Heart right ventricle (tissue), 16 donors: ENCODE data around the gene TLE2. TPM values are rescaled to one million over a fixed set of nuclear protein-coding genes. Genes with fewer than 3 reads are reported as not detected.
A peak's percentile ranks its signal among the peaks of the same experiment; 100 is the strongest.

ENCODE experiments used
- ATAC-seq, 8 donors: fragments of 200-7000 bp; cut with Tn5 transposase; one replicate each; pipeline ENCODE4 v1.9.1; 2020; ENCODE audit warnings: mild to moderate bottlenecking in 8 of 8, moderate library complexity in 8 of 8, moderate number of reproducible peaks in 1 of 8
- DNase-seq, 2 donors: peaks; one replicate each; pipeline ENCODE4 v3.0.0-alpha.2; 2020
- H3K27ac ChIP-seq, 10 donors: fragments of 200-600 bp; sonication (generic) in 2 of 10; one replicate each; pipeline versions ENCODE4 v1.5.0 to v1.8.0; 2020 to 2022; ENCODE audit warnings: mild to moderate bottlenecking in 3 of 10
- H3K27me3 ChIP-seq, 7 donors: fragments of 200-600 bp; one replicate each; pipeline ENCODE4 v1.8.0; 2021 to 2022; ENCODE audit warnings: mild to moderate bottlenecking in 2 of 7
- H3K36me3 ChIP-seq, 9 donors: fragments of 200-600 bp; sonication (generic) in 1 of 9; one replicate each; pipeline versions ENCODE4 v1.5.0 to v1.8.0; 2020 to 2022; ENCODE audit warnings: mild to moderate bottlenecking in 2 of 9
- H3K4me1 ChIP-seq, 9 donors: fragments of 200-600 bp; sonication (generic) in 1 of 9; one replicate each; pipeline versions ENCODE4 v1.5.0 to v1.8.0; 2020 to 2022; ENCODE audit warnings: mild to moderate bottlenecking in 4 of 9
- H3K4me3 ChIP-seq, 10 donors: fragments of 200-600 bp; sonication (generic) in 2 of 10; one replicate each; pipeline versions ENCODE4 v1.5.0 to v1.8.0; 2020 to 2022; ENCODE audit warnings: mild to moderate bottlenecking in 7 of 10, moderate library complexity in 2 of 10
- H3K9me3 ChIP-seq, 11 donors: fragments of 200-600 bp in 10 of 11; sonication (generic) in 2 of 11; one replicate each; pipeline versions ENCODE4 v1.5.0 to v1.8.0; 2013 to 2022; ENCODE audit warnings: mild to moderate bottlenecking in 2 of 11, control low read depth in 1 of 11, moderate library complexity in 1 of 11
- whole genome bisulfite sequencing, 2 donors: extraction: QIAGEN DNeasy Blood & Tissue Kit; methylation state at CpG; one replicate each; pipeline ENCODE4 v1.1.7; 2013; ENCODE audit warnings: inconsistent platforms in 1 of 2; 5-methylcytosine and 5-hydroxymethylcytosine counted together
- intact Hi-C, 10 donors: fragments of 100-400 bp; cut with DNase I; formaldehyde crosslinking; loops; one replicate each; pipeline versions ENCODE4 v1.11.1 to v1.14.2; 2022
- polyA plus RNA-seq, 2 donors: library from polyadenylated mRNA; stranded (reverse); fragments of 200-250 nt; gene quantifications; one replicate each; pipeline ENCODE4 v1.2.3, GENCODE V29; 2013
- total RNA-seq, 10 donors: library from RNA; stranded (reverse); fragmentation: NEBNext Ultra II Directional in 3 of 10; extraction: Animal tissue kit (Norgen Biotek cat#: 25700) in 3 of 10; gene quantifications; one replicate each; pipeline versions ENCODE4 v1.2.1 to v1.2.4, GENCODE V29; 2021 to 2023
- TF ChIP-seq, protein P1 (sequence below), 9 donors: fragments of 200-600 bp; sonication (generic) in 2 of 9; IDR thresholded peaks; one replicate each; pipeline versions ENCODE4 v1.5.0 to v1.8.0; 2021 to 2022; ENCODE audit warnings: antibody characterized with exemption in 9 of 9, mild to moderate bottlenecking in 5 of 9, moderate library complexity in 1 of 9
- donor health status: Arrhythmogenic right ventricular cardiomyopathy.
- donor health status: ischemic (EF 13 %, LVEDD 7.1; RV severe dilation, severe dysfunction).
- donor health status: healthy with polysubstance abuse.
- donor health status: DM: no; HTN: yes; CAD: no.
- donor health status: DM: no; HTN: no; CAD: no.
- donor health status: ischemic (EF 25% LVEDD 6.9; RV normal size, moderate dysfunction).
- donor health status: ischemic (EF 25% LVEDD 5.7; RV mildly dilated, moderate dysfunction).
- donor health status: healthy.
- donor health status: DM: yes; HTN: yes; CAD: no.
- donor health status: Ischemic cardiomyopathy.
- donor health status: ischemic (EF 35%, LVEDD 5.7; RV mildly dilated, moderate dysfunction).
- donor health status: nonischemic (EF 11% LVEDD 7.7; RV severe dilation, severe dysfunction).
- donor health status: DM: yes; HTN: yes; CAD: no.
- donor health status: PGD.
- donor health status: ischemic (EF 29% LVEDD 5.4; RV normal size, mild dysfunction).
- donor health status: nonischemic (EF 23%, LVEDD 6.1; RV moderate dilation, normal function).

The TLE2 gene
- total and polyA plus RNA-seq, 12 donors, result 28.2 to 64.5 (median 39.9) TPM

DNA sequence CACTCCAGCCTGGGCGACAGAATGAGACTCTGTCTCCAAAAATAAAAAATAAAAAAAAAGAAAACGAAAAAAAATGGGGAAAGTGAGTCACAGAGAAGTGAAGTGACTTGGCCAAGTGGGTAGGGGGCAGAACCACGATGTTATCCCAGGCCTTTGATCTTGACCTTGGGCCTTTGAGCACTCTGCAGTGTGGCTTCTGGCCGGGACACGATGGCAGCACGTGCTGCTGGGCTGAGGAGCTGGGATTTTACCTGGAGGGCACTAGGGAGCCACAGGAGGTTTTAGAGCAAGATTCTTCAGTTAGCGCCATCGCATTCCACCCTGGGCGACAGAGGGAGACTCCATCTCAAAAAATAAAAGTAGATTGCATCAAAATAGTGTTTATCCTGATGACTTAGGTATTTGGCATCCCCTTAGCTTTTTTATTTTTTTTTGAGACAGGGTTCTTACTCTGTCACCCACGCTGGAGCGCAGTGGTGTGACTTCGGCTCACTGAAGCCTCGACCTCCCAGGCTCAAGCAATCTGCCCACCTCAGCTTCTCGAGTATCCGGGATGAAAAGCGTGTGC lies 37.5 kb upstream of the TLE2 start:
- intact Hi-C loops, result no loop called here
- DNase-seq (no peak), ATAC-seq (no peak)
- H3K4me1 ChIP-seq, result peaks cover 2 to 13% (median 8%) of the 10 kb centered on the region in 9 donors
- TF ChIP-seq, protein P1, sequence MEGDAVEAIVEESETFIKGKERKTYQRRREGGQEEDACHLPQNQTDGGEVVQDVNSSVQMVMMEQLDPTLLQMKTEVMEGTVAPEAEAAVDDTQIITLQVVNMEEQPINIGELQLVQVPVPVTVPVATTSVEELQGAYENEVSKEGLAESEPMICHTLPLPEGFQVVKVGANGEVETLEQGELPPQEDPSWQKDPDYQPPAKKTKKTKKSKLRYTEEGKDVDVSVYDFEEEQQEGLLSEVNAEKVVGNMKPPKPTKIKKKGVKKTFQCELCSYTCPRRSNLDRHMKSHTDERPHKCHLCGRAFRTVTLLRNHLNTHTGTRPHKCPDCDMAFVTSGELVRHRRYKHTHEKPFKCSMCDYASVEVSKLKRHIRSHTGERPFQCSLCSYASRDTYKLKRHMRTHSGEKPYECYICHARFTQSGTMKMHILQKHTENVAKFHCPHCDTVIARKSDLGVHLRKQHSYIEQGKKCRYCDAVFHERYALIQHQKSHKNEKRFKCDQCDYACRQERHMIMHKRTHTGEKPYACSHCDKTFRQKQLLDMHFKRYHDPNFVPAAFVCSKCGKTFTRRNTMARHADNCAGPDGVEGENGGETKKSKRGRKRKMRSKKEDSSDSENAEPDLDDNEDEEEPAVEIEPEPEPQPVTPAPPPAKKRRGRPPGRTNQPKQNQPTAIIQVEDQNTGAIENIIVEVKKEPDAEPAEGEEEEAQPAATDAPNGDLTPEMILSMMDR (IDR thresholded peaks at IDR 0.05), result no peak
- H3K9me3 ChIP-seq, result no peaks in the 10 kb centered on the region
- H3K36me3 ChIP-seq, result no peaks in the 10 kb centered on the region
- WGBS, 2 donors, result 91 to 92% methylated on average over 16 of the region's 16 CpGs
- H3K27me3 ChIP-seq, result no peaks in the 10 kb centered on the region
- no peak overlapping the region for H3K4me3 ChIP-seq
- no peak overlapping the region for H3K27ac ChIP-seq

DNA sequence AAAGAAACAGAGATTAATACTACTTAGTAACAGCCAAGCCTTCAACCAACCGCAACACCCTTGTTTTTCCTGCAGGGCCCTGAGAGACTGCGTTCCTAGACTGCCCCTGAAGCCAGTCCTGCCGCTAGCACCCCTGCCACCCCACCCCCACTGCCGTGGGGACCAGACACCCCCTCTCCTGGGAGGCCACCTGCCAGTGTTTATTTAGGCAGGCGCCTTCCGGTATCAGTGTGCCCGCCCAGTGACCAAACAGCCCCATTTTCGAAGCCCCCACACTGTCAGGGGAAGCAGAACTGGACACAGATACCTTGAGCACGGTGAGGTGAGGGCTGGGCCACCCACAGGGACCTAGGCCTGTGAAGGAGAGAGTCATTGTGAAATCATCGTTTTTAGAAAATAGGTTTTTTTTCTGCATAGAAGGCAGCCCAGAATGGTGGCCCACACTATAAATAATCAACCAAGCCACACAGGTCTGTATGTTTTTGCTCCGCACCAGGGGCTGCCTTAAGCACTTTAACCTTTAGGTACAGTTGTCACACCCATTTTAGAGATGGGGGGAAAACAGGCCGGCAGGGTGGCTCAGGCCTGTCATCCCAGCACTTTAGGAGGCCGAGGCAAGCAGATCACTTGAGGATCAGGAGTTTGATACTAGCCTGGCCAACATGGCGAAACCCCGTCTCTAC lies 36.7 kb upstream of the TLE2 start:
- H3K9me3 ChIP-seq, result no peaks in the 10 kb centered on the region
- H3K4me3 ChIP-seq, result no peak overlapping the region
- H3K27me3 ChIP-seq, result no peaks in the 10 kb centered on the region
- peaks cover 0 to 5% (median 0%) of the 10 kb centered on the region in 9 donors for H3K36me3 ChIP-seq
- DNase-seq (no peak), ATAC-seq (no peak)
- TF ChIP-seq, protein P1 (IDR thresholded peaks at IDR 0.05), result no peak
- WGBS, 2 donors, result 75 to 81% methylated on average over 15 of the region's 15 CpGs
- H3K4me1 ChIP-seq, result peaks cover 2 to 16% (median 14%) of the 10 kb centered on the region in 9 donors
- intact Hi-C loops, result no loop called here
- no peak overlapping the region for H3K27ac ChIP-seq

DNA sequence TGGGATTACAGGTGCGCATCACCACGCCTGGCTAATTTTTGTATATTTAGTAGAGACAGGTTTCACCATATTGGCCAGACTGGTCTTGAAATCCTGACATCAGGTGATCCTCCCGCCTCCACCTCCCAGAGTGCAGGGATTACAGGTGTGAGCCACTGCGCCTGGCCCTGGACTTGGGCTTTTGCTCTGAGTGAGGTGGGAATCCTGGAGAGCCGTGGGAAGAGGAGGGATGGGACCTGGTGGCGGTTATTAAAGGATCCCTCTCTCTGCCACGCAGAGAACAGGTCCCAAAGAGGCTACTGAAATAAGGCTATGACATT lies 34.9 kb upstream of the TLE2 start:
- ATAC-seq (no peak), DNase-seq (no peak)
- H3K4me3 ChIP-seq, result no peak overlapping the region
- intact Hi-C loops, result loop anchor here in 4 of 10 donors (5.0 kb wide), 2 partner anchors 33 to 38 kb away; no protein-coding TSS in a partner anchor
- no peaks in the 10 kb centered on the region for H3K9me3 ChIP-seq
- peaks cover 2 to 35% (median 32%) of the 10 kb centered on the region in 9 donors for H3K4me1 ChIP-seq
- no peaks in the 10 kb centered on the region for H3K27me3 ChIP-seq
- H3K27ac ChIP-seq, result peak overlapping the region in 4 of 10 donors; percentile 97 to 100 (median 99)
- TF ChIP-seq, protein P1 (IDR thresholded peaks at IDR 0.05), result no peak
- H3K36me3 ChIP-seq, result peaks cover 0 to 22% (median 13%) of the 10 kb centered on the region in 9 donors
- 98% methylated on average over 7 of the region's 7 CpGs for WGBS, 2 donors

DNA sequence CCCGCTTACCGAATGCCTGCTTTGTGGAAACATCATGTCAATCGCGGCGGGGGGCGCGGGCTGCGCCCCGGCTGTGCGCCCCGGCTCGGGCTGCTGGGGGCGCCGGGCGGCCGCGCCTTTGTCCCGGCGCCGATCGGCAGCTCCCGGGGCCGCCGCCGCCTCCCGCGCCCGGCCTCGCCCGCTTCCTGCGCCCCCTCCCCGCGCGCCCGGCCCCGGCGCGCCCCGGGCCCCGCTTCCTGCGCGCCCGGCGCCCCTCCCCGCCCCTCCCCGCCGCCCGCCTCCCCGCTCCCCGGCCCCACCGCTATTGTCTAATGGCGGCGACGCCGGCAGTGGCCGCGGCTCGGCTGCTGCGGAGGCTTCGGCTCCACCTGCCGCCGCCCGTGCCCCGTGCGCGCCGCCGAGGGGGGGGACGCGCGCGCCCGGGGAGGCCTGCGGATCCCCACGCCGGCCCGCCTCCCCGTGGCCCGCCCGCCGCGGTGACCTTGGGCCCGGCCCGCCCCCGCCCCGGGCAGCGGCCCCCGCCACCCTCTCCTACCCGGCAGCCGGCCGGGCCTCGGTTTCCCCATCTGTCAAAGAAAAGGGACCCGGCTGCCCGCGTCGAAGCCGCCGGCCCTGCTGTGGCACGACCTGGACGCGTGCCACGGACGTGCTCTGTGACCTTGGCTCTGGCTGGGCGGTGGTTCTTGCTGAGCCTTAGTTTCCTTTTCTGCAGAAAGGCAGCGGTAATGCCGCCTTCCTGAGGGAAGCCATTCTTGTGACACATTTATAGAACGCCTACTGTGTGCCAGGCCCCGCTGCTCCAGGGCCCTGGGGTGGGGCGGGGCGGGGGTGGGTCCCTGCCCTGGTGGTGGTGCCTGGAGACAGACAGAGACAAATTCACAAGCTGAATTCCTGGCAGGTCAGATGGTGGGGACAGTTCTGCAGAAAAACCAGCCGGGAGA lies 33.4 kb upstream of the TLE2 start, which contains the start of gene TLE5:
Gene TLE5, minus strand, starts transcription at position 331 of the 941 bp plus-strand sequence. Its CDS starts 295 bp downstream, at position 36.
- H3K36me3 ChIP-seq, result peaks cover 0 to 38% (median 23%) of the 10 kb centered on the region in 9 donors
- peak within 1 kb of the TSS; percentile 96 to 100 (median 99) for H3K27ac ChIP-seq
- 0 to 1% methylated on average over 44 to 105 of the region's 111 CpGs for WGBS, 2 donors
- H3K9me3 ChIP-seq, result no peaks in the 10 kb centered on the region
- peaks cover 9 to 50% (median 47%) of the 10 kb centered on the region in 9 donors for H3K4me1 ChIP-seq
- TF ChIP-seq, protein P1 (IDR thresholded peaks at IDR 0.05), result peak in 2 of 9 donors; percentile 5 to 21
- intact Hi-C loops, result loop anchor here in 6 of 10 donors (1.0 to 5.0 kb wide), 5 partner anchors 27 to 40 kb away; partner anchors contain the start of gene GNA11 (in 1 of the 6)
- DNase-seq, result peak; percentile 67 to 79
- no peaks in the 10 kb centered on the region for H3K27me3 ChIP-seq
- peak; percentile 25 to 77 (median 55) for ATAC-seq
- H3K4me3 ChIP-seq, result peak within 1 kb of the TSS; percentile 68 to 98 (median 86)
